ENCODE measurements around the gene SLC16A8.

DNA sequence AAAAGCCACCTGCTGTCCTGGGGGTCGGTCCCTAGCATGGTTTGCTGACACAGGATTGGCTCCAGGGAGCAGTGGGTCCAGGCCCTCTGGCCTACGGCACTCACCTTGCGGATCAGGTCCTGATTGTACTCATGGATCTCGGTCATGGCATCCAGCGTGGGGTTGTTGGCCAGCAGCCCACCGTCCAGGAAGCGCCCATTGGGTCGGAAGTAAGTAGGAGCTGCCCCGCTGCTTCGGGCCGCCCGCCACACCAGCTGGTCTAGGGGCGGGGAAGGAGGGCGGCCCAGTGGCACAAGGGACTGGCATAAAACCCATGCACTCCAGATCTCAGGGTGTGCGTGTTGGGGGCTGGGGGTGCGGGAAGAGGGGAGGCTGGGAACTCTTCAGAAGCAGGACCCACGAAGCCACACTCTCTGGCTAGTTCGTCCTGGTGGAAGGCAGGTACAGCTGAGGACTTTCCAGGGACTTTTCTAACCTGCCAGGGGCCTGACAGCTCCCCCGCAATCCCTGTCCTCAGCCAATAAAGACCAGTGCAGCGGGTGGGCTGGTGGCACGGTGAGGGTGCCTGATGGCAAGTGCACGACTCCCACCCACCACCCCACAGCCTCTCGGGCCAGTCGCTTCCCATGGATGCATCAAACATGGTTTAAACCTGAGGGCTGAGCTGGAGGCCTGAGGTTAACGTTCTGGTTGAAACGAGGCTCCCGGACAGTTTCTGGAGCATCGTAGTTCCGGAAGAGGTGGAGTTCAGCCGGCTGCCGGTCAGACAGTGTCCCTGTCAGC is 31.6 kb upstream of the SLC16A8 start:
- TF ChIP-seq, protein P1, sequence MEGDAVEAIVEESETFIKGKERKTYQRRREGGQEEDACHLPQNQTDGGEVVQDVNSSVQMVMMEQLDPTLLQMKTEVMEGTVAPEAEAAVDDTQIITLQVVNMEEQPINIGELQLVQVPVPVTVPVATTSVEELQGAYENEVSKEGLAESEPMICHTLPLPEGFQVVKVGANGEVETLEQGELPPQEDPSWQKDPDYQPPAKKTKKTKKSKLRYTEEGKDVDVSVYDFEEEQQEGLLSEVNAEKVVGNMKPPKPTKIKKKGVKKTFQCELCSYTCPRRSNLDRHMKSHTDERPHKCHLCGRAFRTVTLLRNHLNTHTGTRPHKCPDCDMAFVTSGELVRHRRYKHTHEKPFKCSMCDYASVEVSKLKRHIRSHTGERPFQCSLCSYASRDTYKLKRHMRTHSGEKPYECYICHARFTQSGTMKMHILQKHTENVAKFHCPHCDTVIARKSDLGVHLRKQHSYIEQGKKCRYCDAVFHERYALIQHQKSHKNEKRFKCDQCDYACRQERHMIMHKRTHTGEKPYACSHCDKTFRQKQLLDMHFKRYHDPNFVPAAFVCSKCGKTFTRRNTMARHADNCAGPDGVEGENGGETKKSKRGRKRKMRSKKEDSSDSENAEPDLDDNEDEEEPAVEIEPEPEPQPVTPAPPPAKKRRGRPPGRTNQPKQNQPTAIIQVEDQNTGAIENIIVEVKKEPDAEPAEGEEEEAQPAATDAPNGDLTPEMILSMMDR (IDR thresholded peaks at IDR 0.05): no peak
- TF ChIP-seq POLR2A (IDR thresholded peaks at IDR 0.05): no peak

All from uterus (tissue), 2 donors.